Loucy (cell line): Measurements from ENCODE around the gene ERC1.

ENCODE experiments used
- EZH2phosphoT487 ChIP-seq: fragments of 200-600 bp; IDR thresholded peaks from 2 replicates; pipeline ENCODE4 v1.6.1; 2018; ENCODE audit warnings: antibody characterized with exemption, mild to moderate bottlenecking, moderate library complexity, borderline replicate concordance
- TF ChIP-seq, protein P1 (sequence below): fragments of 200-600 bp; sonication (generic); conservative IDR thresholded peaks from 2 replicates; pipeline ENCODE4 v1.5.1; 2014; ENCODE audit warnings: mild to moderate bottlenecking, antibody characterized with exemption, low read length

DNA sequence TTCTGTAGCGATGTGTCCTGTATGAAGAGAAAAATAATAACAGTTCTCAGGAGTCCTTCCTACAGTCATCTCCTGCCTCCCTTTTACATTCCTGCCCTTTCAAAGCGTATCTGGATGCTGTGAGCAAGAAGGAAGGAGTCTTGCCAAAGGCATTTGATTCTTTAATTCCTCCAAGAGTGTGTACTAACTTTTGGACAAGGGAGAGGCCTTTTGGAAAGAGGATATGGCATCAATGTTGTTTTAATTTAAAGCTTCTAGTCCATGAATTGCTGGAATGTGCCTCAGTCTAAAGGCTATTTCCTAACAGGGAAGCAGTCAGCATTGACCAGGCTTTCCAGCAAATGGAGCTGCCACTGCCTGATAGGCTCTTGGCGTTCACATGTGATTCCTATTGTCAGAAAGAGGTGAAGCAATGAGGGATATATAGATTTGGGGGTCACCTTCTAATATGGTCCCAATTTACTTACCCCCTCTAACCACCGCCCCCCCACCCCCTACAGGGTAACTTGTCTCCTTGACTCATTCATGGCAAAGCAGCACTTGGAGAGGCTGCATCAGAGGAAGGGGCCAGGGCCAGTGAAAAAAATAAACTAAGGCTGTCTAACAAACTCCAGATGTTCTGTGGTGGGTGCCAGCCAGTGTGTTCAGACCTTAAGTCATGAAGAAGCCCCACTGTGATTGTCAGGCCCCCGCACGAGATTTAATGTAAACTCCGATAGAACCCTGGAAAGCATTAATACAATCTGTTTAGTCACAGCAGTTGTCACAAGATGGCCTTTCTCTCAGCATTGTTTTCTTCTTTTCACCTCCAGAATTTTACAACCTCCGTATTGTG lies 383.1 kb downstream of the ERC1 start:
- TF ChIP-seq, protein P1, sequence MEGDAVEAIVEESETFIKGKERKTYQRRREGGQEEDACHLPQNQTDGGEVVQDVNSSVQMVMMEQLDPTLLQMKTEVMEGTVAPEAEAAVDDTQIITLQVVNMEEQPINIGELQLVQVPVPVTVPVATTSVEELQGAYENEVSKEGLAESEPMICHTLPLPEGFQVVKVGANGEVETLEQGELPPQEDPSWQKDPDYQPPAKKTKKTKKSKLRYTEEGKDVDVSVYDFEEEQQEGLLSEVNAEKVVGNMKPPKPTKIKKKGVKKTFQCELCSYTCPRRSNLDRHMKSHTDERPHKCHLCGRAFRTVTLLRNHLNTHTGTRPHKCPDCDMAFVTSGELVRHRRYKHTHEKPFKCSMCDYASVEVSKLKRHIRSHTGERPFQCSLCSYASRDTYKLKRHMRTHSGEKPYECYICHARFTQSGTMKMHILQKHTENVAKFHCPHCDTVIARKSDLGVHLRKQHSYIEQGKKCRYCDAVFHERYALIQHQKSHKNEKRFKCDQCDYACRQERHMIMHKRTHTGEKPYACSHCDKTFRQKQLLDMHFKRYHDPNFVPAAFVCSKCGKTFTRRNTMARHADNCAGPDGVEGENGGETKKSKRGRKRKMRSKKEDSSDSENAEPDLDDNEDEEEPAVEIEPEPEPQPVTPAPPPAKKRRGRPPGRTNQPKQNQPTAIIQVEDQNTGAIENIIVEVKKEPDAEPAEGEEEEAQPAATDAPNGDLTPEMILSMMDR: no peak
- TF ChIP-seq EZH2phosphoT487: no peak
